GM18951 (cell line): ENCODE measurements around the gene PROCR.

Source experiments
- POLR2A ChIP-seq: IDR thresholded peaks from 4 replicates; pipeline ENCODE4 v1.6.1; 2011; ENCODE audit warnings: mild to moderate bottlenecking; ENCODE audit not compliant: insufficient read length, insufficient read depth; ENCODE audit errors: extremely low read depth
- in situ Hi-C: fragments of 300-500 bp; cut with MboI; formaldehyde crosslinking; loops from one replicate; pipeline ENCODE4 v1.12.0; 2022; ENCODE audit warnings: low sequenced_read_pairs, mixed read lengths, inconsistent platforms; ENCODE audit not compliant: unreplicated experiment

The PROCR gene

GRCh38 chr20:35171753-35172433 lies at the start of gene PROCR:
Gene PROCR (plus strand): TSS chr20:35172072. CDS start chr20:35172155, 83 bp downstream.
- no peak for TF ChIP-seq POLR2A

GRCh38 chr20:35122756-35123405 lies 49.0 kb upstream of the PROCR start:
- no peak for TF ChIP-seq POLR2A
- in situ Hi-C loops: no loop called here

More at GRCh38 chr20:35171753-35172433, at the start of gene PROCR:
- in situ Hi-C loops: no loop called here

GRCh38 chr20:35125753-35126152 lies 46.1 kb upstream of the PROCR start:
- no peak for TF ChIP-seq POLR2A
- in situ Hi-C loops: no loop called here

- TF ChIP-seq POLR2A: no peak
- in situ Hi-C loops: no loop called here
These were observed 42.2 kb upstream of the PROCR start for GRCh38 chr20:35129647-35130069.

GRCh38 chr20:35131934-35132333 lies 39.9 kb upstream of the PROCR start:
- TF ChIP-seq POLR2A: no peak
- in situ Hi-C loops: no loop called here

- TF ChIP-seq POLR2A: no peak
- in situ Hi-C loops: no loop called here
These were observed 38.8 kb upstream of the PROCR start for GRCh38 chr20:35133031-35133430.

GRCh38 chr20:35133735-35134134 lies 38.1 kb upstream of the PROCR start:
- no peak for TF ChIP-seq POLR2A
- in situ Hi-C loops: no loop called here

GRCh38 chr20:35134472-35134871 lies 37.4 kb upstream of the PROCR start:
- TF ChIP-seq POLR2A: no peak
- in situ Hi-C loops: no loop called here

GRCh38 chr20:35134880-35135279 lies 37.0 kb upstream of the PROCR start:
- in situ Hi-C loops: no loop called here
- TF ChIP-seq POLR2A: no peak

GRCh38 chr20:35135867-35136586 lies 35.8 kb upstream of the PROCR start:
- TF ChIP-seq POLR2A: no peak
- in situ Hi-C loops: no loop called here

GRCh38 chr20:35144694-35145093 lies 27.2 kb upstream of the PROCR start:
- in situ Hi-C loops: no loop called here
- TF ChIP-seq POLR2A: no peak

GRCh38 chr20:35145141-35145564 lies 26.7 kb upstream of the PROCR start:
- TF ChIP-seq POLR2A: no peak
- in situ Hi-C loops: no loop called here

- no peak for TF ChIP-seq POLR2A
- in situ Hi-C loops: no loop called here
These were observed 25.5 kb upstream of the PROCR start for GRCh38 chr20:35146299-35146919.
